Activated CD4-positive, alpha-beta memory T cell treated with anti-CD3 and anti-CD28 coated beads for 36 hours (primary cell): ENCODE data around the gene KLF5. TPM values are rescaled to one million over a fixed set of nuclear protein-coding genes. Genes with fewer than 3 reads are reported as not detected.
A peak's percentile ranks its signal among the peaks of the same experiment; 100 is the strongest.

Source experiments
- CTCF ChIA-PET: fragments of 350-600 bp; sonication (Branson Sonifier 250); formaldehyde crosslinking; loops from one replicate; lab custom pipeline; 2021; ENCODE audit warnings: antibody characterized with exemption, inconsistent platforms; lab: Charles Lee
- POLR2A ChIA-PET: fragments of 350-600 bp; sonication (Branson Sonifier 250); formaldehyde crosslinking; loops from one replicate; lab custom pipeline; 2021; ENCODE audit warnings: antibody characterized with exemption; lab: Charles Lee
- DNase-seq: peaks from one replicate; pipeline ENCODE4 v3.0.0-alpha.2; 2020
- H3K27ac Mint-ChIP-seq: one replicate; pipeline ENCODE4 v1.8.0; 2021; ENCODE audit warnings: mixed read lengths
- H3K27me3 Mint-ChIP-seq: one replicate; pipeline ENCODE4 v1.8.0; 2021; ENCODE audit warnings: mixed read lengths
- H3K36me3 Mint-ChIP-seq: one replicate; pipeline ENCODE4 v1.8.0; 2021; ENCODE audit warnings: mixed read lengths
- H3K4me1 Mint-ChIP-seq: one replicate; pipeline ENCODE4 v1.8.0; 2021; ENCODE audit warnings: low read depth, mixed read lengths
- H3K4me3 Mint-ChIP-seq: one replicate; pipeline ENCODE4 v1.8.0; 2021; ENCODE audit warnings: mild to moderate bottlenecking, mixed read lengths
- H3K9me3 Mint-ChIP-seq: one replicate; pipeline ENCODE4 v1.8.0; 2021; ENCODE audit warnings: mixed read lengths
- intact Hi-C: fragments of 100-400 bp; cut with micrococcal nuclease; formaldehyde crosslinking; loops from one replicate; pipeline ENCODE4 v1.15.1; 2023
- total RNA-seq, 2 experiments: library from RNA; stranded (reverse); gene quantifications; one replicate each; pipeline ENCODE4 v1.2.3, GENCODE V29; 2021

KLF5 gene
- total RNA-seq, result 1 to 10 TPM; 3.3 to 4.2 TPM

GRCh38 chr13:73058736-73059459, at the start of gene KLF5:
KLF5 (plus strand) TSS chr13:73059005; CDS start chr13:73059328, 323 bp downstream.
- Mint-ChIP-seq H3K36me3 (no peaks in the 10 kb centered on the region), H3K27me3 (peaks cover 16% of the 10 kb centered on the region), H3K4me3 (peak within 1 kb of the TSS; percentile 75), H3K9me3 (no peaks in the 10 kb centered on the region), H3K4me1 (peaks cover 17% of the 10 kb centered on the region), H3K27ac (no peak within 1 kb of the TSS)
- DNase-seq, result peak; percentile 97
- ChIA-PET POLR2A (interaction anchor here (1.8 kb wide), 1 partner anchor 195 kb away, joined by 6 read pairs; no protein-coding TSS in a partner anchor), CTCF (interaction anchor here (0.6 to 1.2 kb wide), 5 partner anchors 9 to 747 kb away, joined by 3 to 4 read pairs (median 3); no protein-coding TSS in a partner anchor)
- intact Hi-C loops, result loop anchor here (1.0 to 10.0 kb wide), 6 partner anchors 164 to 1073 kb away; partner anchors contain the start of genes BORA, KLF12, MZT1 and PIBF1

- intact Hi-C loops, result no loop called here
- Mint-ChIP-seq H3K4me3 (no peak overlapping the region), H3K4me1 (no peaks in the 10 kb centered on the region), H3K27ac (no peak overlapping the region), H3K36me3 (peaks cover 25% of the 10 kb centered on the region), H3K27me3 (no peaks in the 10 kb centered on the region), H3K9me3 (no peaks in the 10 kb centered on the region)
- POLR2A ChIA-PET, result no interaction called here
- CTCF ChIA-PET, result no interaction called here
- no peak for DNase-seq
Measured at GRCh38 chr13:73011751-73012150, 47.1 kb upstream of the KLF5 start.

GRCh38 chr13:73015805-73016204, 43.0 kb upstream of the KLF5 start:
- ChIA-PET CTCF (no interaction called here), POLR2A (no interaction called here)
- intact Hi-C loops, result no loop called here
- H3K27ac Mint-ChIP-seq, result no peak overlapping the region
- no peaks in the 10 kb centered on the region for H3K4me1 Mint-ChIP-seq
- no peaks in the 10 kb centered on the region for H3K9me3 Mint-ChIP-seq
- H3K4me3 Mint-ChIP-seq, result no peak overlapping the region
- no peaks in the 10 kb centered on the region for H3K27me3 Mint-ChIP-seq
- H3K36me3 Mint-ChIP-seq, result peaks cover 18% of the 10 kb centered on the region
- no peak for DNase-seq

- Mint-ChIP-seq H3K4me1 (no peaks in the 10 kb centered on the region), H3K9me3 (no peaks in the 10 kb centered on the region), H3K36me3 (peaks cover 7% of the 10 kb centered on the region), H3K4me3 (no peak overlapping the region), H3K27me3 (no peaks in the 10 kb centered on the region), H3K27ac (no peak overlapping the region)
- ChIA-PET CTCF (no interaction called here), POLR2A (no interaction called here)
- intact Hi-C loops, result no loop called here
- no peak for DNase-seq
Measured at GRCh38 chr13:73018336-73018735, 40.5 kb upstream of the KLF5 start.

- H3K36me3 Mint-ChIP-seq, result peaks cover 3% of the 10 kb centered on the region
- H3K4me1 Mint-ChIP-seq, result peaks cover 4% of the 10 kb centered on the region
- CTCF ChIA-PET, result no interaction called here
- H3K9me3 Mint-ChIP-seq, result no peaks in the 10 kb centered on the region
- intact Hi-C loops, result no loop called here
- POLR2A ChIA-PET, result interaction anchor here (0.6 kb wide), 2 partner anchors 20 to 1611 kb away, joined by 3 to 4 read pairs; no protein-coding TSS in a partner anchor
- H3K27ac Mint-ChIP-seq, result no peak overlapping the region
- H3K4me3 Mint-ChIP-seq, result no peak overlapping the region
- no peaks in the 10 kb centered on the region for H3K27me3 Mint-ChIP-seq
- DNase-seq, result no peak
Measured at GRCh38 chr13:73025217-73026012, 33.4 kb upstream of the KLF5 start.

GRCh38 chr13:73034901-73035300, 23.9 kb upstream of the KLF5 start:
- no peaks in the 10 kb centered on the region for H3K4me1 Mint-ChIP-seq
- H3K9me3 Mint-ChIP-seq, result no peaks in the 10 kb centered on the region
- ChIA-PET CTCF (no interaction called here), POLR2A (no interaction called here)
- DNase-seq, result no peak
- H3K27ac Mint-ChIP-seq, result no peak overlapping the region
- H3K36me3 Mint-ChIP-seq, result no peaks in the 10 kb centered on the region
- H3K4me3 Mint-ChIP-seq, result no peak overlapping the region
- H3K27me3 Mint-ChIP-seq, result no peaks in the 10 kb centered on the region
- intact Hi-C loops, result no loop called here

GRCh38 chr13:73035660-73036059, 23.1 kb upstream of the KLF5 start:
- intact Hi-C loops, result no loop called here
- H3K4me3 Mint-ChIP-seq, result no peak overlapping the region
- DNase-seq, result no peak
- no peak overlapping the region for H3K27ac Mint-ChIP-seq
- POLR2A ChIA-PET, result no interaction called here
- CTCF ChIA-PET, result no interaction called here
- no peaks in the 10 kb centered on the region for H3K4me1 Mint-ChIP-seq
- no peaks in the 10 kb centered on the region for H3K27me3 Mint-ChIP-seq
- H3K9me3 Mint-ChIP-seq, result no peaks in the 10 kb centered on the region
- H3K36me3 Mint-ChIP-seq, result no peaks in the 10 kb centered on the region

- H3K4me3 Mint-ChIP-seq, result no peak overlapping the region
- no peak for DNase-seq
- intact Hi-C loops, result no loop called here
- H3K4me1 Mint-ChIP-seq, result no peaks in the 10 kb centered on the region
- ChIA-PET POLR2A (no interaction called here), CTCF (no interaction called here)
- H3K9me3 Mint-ChIP-seq, result no peaks in the 10 kb centered on the region
- no peak overlapping the region for H3K27ac Mint-ChIP-seq
- no peaks in the 10 kb centered on the region for H3K36me3 Mint-ChIP-seq
- no peaks in the 10 kb centered on the region for H3K27me3 Mint-ChIP-seq
Measured at GRCh38 chr13:73036566-73036965, 22.2 kb upstream of the KLF5 start.

GRCh38 chr13:73038064-73038463, 20.7 kb upstream of the KLF5 start:
- no peak for DNase-seq
- intact Hi-C loops, result no loop called here
- Mint-ChIP-seq H3K9me3 (no peaks in the 10 kb centered on the region), H3K4me3 (no peak overlapping the region), H3K27me3 (no peaks in the 10 kb centered on the region), H3K36me3 (no peaks in the 10 kb centered on the region), H3K4me1 (no peaks in the 10 kb centered on the region), H3K27ac (no peak overlapping the region)
- CTCF ChIA-PET, result no interaction called here
- POLR2A ChIA-PET, result no interaction called here

GRCh38 chr13:73039201-73040108, 19.4 kb upstream of the KLF5 start:
- intact Hi-C loops, result no loop called here
- Mint-ChIP-seq H3K4me3 (no peak overlapping the region), H3K9me3 (no peaks in the 10 kb centered on the region), H3K27ac (no peak overlapping the region), H3K4me1 (no peaks in the 10 kb centered on the region), H3K27me3 (no peaks in the 10 kb centered on the region), H3K36me3 (no peaks in the 10 kb centered on the region)
- ChIA-PET CTCF (interaction anchor here (1.0 kb wide), 1 partner anchor 18 kb away, joined by 4 read pairs; no protein-coding TSS in a partner anchor), POLR2A (no interaction called here)
- DNase-seq, result no peak

GRCh38 chr13:73040484-73040883, 18.3 kb upstream of the KLF5 start:
- H3K4me3 Mint-ChIP-seq, result no peak overlapping the region
- no peaks in the 10 kb centered on the region for H3K27me3 Mint-ChIP-seq
- POLR2A ChIA-PET, result no interaction called here
- CTCF ChIA-PET, result interaction anchor here (1.0 kb wide), 1 partner anchor 17 kb away, joined by 4 read pairs; no protein-coding TSS in a partner anchor
- H3K4me1 Mint-ChIP-seq, result no peaks in the 10 kb centered on the region
- H3K27ac Mint-ChIP-seq, result no peak overlapping the region
- no peaks in the 10 kb centered on the region for H3K9me3 Mint-ChIP-seq
- DNase-seq, result no peak
- no peaks in the 10 kb centered on the region for H3K36me3 Mint-ChIP-seq
- intact Hi-C loops, result no loop called here
